ENCODE data around the gene MUSTN1. TPM values are rescaled to one million over a fixed set of nuclear protein-coding genes. Genes with fewer than 3 reads are reported as not detected.

The MUSTN1 gene
- total and polyA plus RNA-seq, 2 experiments from 2014 or later = not detected

GRCh38 chr3:52839268-52839575 is 4.4 kb upstream of the MUSTN1 start:
- Histone ChIP-seq H3K4me3 (no peak overlapping the region), H3K27me3 (replicated peaks; ENCODE audit: insufficient read depth) (no peaks in the 10 kb centered on the region), H3K27ac (no peak overlapping the region), H3K9me3 (ENCODE audit: low read depth) (no peaks in the 10 kb centered on the region), H3F3A (ENCODE audit: insufficient read depth) (no peaks in the 10 kb centered on the region), H3K36me3 (ENCODE audit: low read depth) (no peaks in the 10 kb centered on the region), H3K9me2 (ENCODE audit: insufficient read depth) (no peaks in the 10 kb centered on the region), H3K79me2 (ENCODE audit: insufficient read depth) (no peaks in the 10 kb centered on the region), H4K20me1 (ENCODE audit: insufficient read depth) (no peaks in the 10 kb centered on the region), H3K4me2 (ENCODE audit: unreplicated experiment) (no peak overlapping the region), H2AFZ (no peak overlapping the region), H3K9ac (no peak overlapping the region), H3K4me1 (ENCODE audit: insufficient read depth) (no peaks in the 10 kb centered on the region)
- no peak for DNase-seq
- no peak for TF ChIP-seq EZH2phosphoT487 (IDR thresholded peaks at IDR 0.05; ENCODE audit: insufficient read depth, low read depth)
- TF ChIP-seq EZH2 (IDR thresholded peaks at IDR 0.05; ENCODE audit: insufficient read depth, poor library complexity, severe bottlenecking) = no peak
- in situ Hi-C loops (cut with MboI) = no loop called here
- WGBS, 2 experiments (ENCODE audit: low coverage in 1 of 2, low lambda C conversion rate in 2 of 2, missing lambda C conversion rate in 2 of 2) = 95 to 100% methylated on average over 2 of the region's 2 CpGs

DNA sequence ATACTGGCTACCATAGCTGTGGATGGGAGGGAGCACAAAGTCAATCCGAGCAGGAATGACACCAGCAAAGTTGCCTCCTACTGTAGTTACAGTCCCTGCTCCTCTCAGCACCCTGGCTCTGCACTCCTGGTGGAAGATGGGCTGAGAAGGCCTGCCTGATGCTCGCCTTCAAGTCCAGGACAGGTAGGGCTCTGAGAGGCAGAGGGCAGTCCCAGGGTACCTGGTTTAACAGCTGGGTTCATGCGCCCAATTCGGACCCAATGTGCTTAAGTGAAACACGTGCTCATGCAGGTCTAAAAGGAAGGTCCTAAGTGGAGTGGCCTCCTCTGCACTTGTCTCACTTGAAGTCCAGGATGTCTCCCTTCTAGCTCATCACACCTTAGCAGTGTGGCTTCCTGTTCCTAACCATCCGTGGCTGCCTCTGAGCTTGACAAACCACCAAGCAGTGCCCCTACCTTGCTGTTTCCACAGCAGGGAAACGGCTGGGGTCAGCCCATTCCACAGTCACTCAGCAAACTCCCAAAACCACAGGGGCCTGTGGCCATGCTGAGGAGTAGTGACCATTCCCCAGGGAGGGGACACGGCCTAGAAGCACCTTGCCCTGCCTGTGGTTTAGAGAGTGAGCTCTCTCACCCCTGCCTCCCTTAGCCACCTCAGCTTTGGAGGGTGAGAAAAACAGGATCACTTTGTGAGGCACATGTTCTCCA is 3.9 kb upstream of the MUSTN1 start:
- Histone ChIP-seq H4K20me1 (ENCODE audit: insufficient read depth) (no peaks in the 10 kb centered on the region), H3K4me1 (ENCODE audit: insufficient read depth) (no peaks in the 10 kb centered on the region), H3K27ac (no peak overlapping the region), H3K27me3 (replicated peaks; ENCODE audit: insufficient read depth) (no peaks in the 10 kb centered on the region), H3K9me3 (ENCODE audit: low read depth) (no peaks in the 10 kb centered on the region), H3K9me2 (ENCODE audit: insufficient read depth) (no peaks in the 10 kb centered on the region), H3K36me3 (ENCODE audit: low read depth) (no peaks in the 10 kb centered on the region), H3K4me2 (ENCODE audit: unreplicated experiment) (no peak overlapping the region), H3F3A (ENCODE audit: insufficient read depth) (no peaks in the 10 kb centered on the region), H3K4me3 (no peak overlapping the region), H2AFZ (no peak overlapping the region), H3K79me2 (ENCODE audit: insufficient read depth) (no peaks in the 10 kb centered on the region), H3K9ac (no peak overlapping the region)
- TF ChIP-seq EZH2phosphoT487 (IDR thresholded peaks at IDR 0.05; ENCODE audit: insufficient read depth, low read depth) = no peak
- no peak for TF ChIP-seq EZH2 (IDR thresholded peaks at IDR 0.05; ENCODE audit: insufficient read depth, poor library complexity, severe bottlenecking)
- no peak for DNase-seq
- WGBS, 2 experiments (ENCODE audit: low coverage in 1 of 2, low lambda C conversion rate in 2 of 2, missing lambda C conversion rate in 2 of 2) = 90 to 91% methylated on average over 8 of the region's 8 CpGs
- in situ Hi-C loops (cut with MboI) = no loop called here

DNA sequence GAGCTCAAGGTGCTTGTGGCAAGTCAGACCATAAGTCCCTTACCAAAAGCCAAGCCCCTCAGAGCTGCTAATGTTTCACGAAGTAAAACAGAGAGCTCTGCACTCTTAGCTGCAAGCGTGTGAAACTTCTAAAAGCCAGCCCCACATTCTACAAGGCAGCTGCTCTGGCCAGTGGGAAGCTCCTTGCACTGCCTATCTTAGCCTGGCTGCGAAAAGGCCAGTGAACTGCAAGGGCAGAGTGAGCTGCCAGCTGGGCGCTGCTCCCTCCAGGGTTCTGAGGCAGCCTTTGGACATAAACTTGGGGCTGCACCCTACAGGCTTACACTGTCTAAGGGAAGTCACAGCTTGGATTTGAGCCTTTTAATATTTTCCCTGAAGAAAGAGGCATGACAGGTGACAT is 2.2 kb upstream of the MUSTN1 start:
- H2AFZ ChIP-seq = no peak overlapping the region
- H3K36me3 ChIP-seq (ENCODE audit: low read depth) = no peaks in the 10 kb centered on the region
- no peaks in the 10 kb centered on the region for H3K9me2 ChIP-seq (ENCODE audit: insufficient read depth)
- no peak overlapping the region for H3K4me2 ChIP-seq (ENCODE audit: unreplicated experiment)
- 94 to 95% methylated on average over 4 of the region's 4 CpGs for WGBS, 2 experiments (ENCODE audit: low coverage in 1 of 2, low lambda C conversion rate in 2 of 2, missing lambda C conversion rate in 2 of 2)
- H3K4me1 ChIP-seq (ENCODE audit: insufficient read depth) = no peaks in the 10 kb centered on the region
- TF ChIP-seq EZH2phosphoT487 (IDR thresholded peaks at IDR 0.05; ENCODE audit: insufficient read depth, low read depth) = no peak
- TF ChIP-seq EZH2 (IDR thresholded peaks at IDR 0.05; ENCODE audit: insufficient read depth, poor library complexity, severe bottlenecking) = no peak
- no peak overlapping the region for H3K4me3 ChIP-seq
- H3K27me3 ChIP-seq (replicated peaks; ENCODE audit: insufficient read depth) = no peaks in the 10 kb centered on the region
- H3K27ac ChIP-seq = no peak overlapping the region
- no peaks in the 10 kb centered on the region for H3K9me3 ChIP-seq (ENCODE audit: low read depth)
- DNase-seq = no peak
- H4K20me1 ChIP-seq (ENCODE audit: insufficient read depth) = no peaks in the 10 kb centered on the region
- no peaks in the 10 kb centered on the region for H3K79me2 ChIP-seq (ENCODE audit: insufficient read depth)
- in situ Hi-C loops (cut with MboI) = no loop called here
- no peaks in the 10 kb centered on the region for H3F3A ChIP-seq (ENCODE audit: insufficient read depth)
- no peak overlapping the region for H3K9ac ChIP-seq

DNA sequence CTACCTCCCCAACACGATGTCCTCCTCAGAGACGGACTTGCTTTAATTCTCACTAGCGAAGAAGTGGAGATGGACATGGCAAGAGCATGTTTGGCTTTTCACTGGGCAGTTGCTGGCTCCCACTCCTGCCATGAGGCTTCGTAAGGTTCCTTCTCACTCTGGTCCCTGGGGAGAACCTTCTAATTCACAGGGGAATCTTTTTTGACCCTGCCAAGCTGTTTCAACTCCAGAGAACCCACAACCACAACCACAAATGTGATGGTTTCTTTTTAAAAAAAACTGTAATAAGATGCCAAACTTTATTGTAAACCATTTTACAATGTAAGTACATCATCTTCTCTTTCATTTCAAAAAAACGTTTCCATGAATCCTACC is 1.6 kb upstream of the MUSTN1 start:
- no peak for TF ChIP-seq EZH2 (IDR thresholded peaks at IDR 0.05; ENCODE audit: insufficient read depth, poor library complexity, severe bottlenecking)
- TF ChIP-seq EZH2phosphoT487 (IDR thresholded peaks at IDR 0.05; ENCODE audit: insufficient read depth, low read depth) = no peak
- Histone ChIP-seq H4K20me1 (ENCODE audit: insufficient read depth) (no peaks in the 10 kb centered on the region), H3F3A (ENCODE audit: insufficient read depth) (no peaks in the 10 kb centered on the region), H3K36me3 (ENCODE audit: low read depth) (no peaks in the 10 kb centered on the region), H3K9me2 (ENCODE audit: insufficient read depth) (no peaks in the 10 kb centered on the region), H3K9me3 (ENCODE audit: low read depth) (no peaks in the 10 kb centered on the region), H3K4me1 (ENCODE audit: insufficient read depth) (peaks cover 3% of the 10 kb centered on the region), H3K9ac (no peak overlapping the region), H3K27ac (no peak overlapping the region), H2AFZ (no peak overlapping the region), H3K4me3 (no peak overlapping the region), H3K27me3 (replicated peaks; ENCODE audit: insufficient read depth) (no peaks in the 10 kb centered on the region), H3K79me2 (ENCODE audit: insufficient read depth) (no peaks in the 10 kb centered on the region), H3K4me2 (ENCODE audit: unreplicated experiment) (no peak overlapping the region)
- DNase-seq = no peak
- in situ Hi-C loops (cut with MboI) = no loop called here
- 83 to 85% methylated on average over 5 of the region's 5 CpGs for WGBS, 2 experiments (ENCODE audit: low coverage in 1 of 2, low lambda C conversion rate in 2 of 2, missing lambda C conversion rate in 2 of 2)
